Endometrial microvascular endothelial cells (primary cell): ENCODE measurements around the gene NLRP9. TPM values are rescaled to one million over a fixed set of nuclear protein-coding genes. Genes with fewer than 3 reads are reported as not detected.

ENCODE experiments used
- in situ Hi-C: cut with HindIII; loops from 2 replicates; pipeline ENCODE4 v1.10.0; 2017; ENCODE audit warnings: low sequenced_read_pairs, low pct_unique_long_range_greater_than_20kb; ENCODE audit errors: inconsistent ontology term
- total RNA-seq: library from RNA; depleted of rRNA; stranded (reverse); fragments of >200 nt; gene quantifications from one replicate; pipeline ENCODE4 v1.2.3, GENCODE V29; 2015; ENCODE audit errors: inconsistent ontology term

NLRP9 gene
- total RNA-seq, 1 donor from 2014 or later: not detected

- in situ Hi-C loops: no loop called here
Observed at GRCh38 chr19:55690769-55691545, 47.2 kb downstream of the NLRP9 start.

- in situ Hi-C loops: no loop called here
Observed at GRCh38 chr19:55690109-55690768, 48.0 kb downstream of the NLRP9 start.

- in situ Hi-C loops: no loop called here
Observed at GRCh38 chr19:55689411-55690108, 48.6 kb downstream of the NLRP9 start.

GRCh38 chr19:55688422-55689218, 49.6 kb downstream of the NLRP9 start:
- in situ Hi-C loops: no loop called here

GRCh38 chr19:55687281-55688201, 50.7 kb downstream of the NLRP9 start:
- in situ Hi-C loops: no loop called here

GRCh38 chr19:55686311-55687050, 51.7 kb downstream of the NLRP9 start:
- in situ Hi-C loops: no loop called here

GRCh38 chr19:55685776-55686175, 52.4 kb downstream of the NLRP9 start:
- in situ Hi-C loops: no loop called here

GRCh38 chr19:55684946-55685681, 53.1 kb downstream of the NLRP9 start:
- in situ Hi-C loops: no loop called here

GRCh38 chr19:55683449-55684261, 54.5 kb downstream of the NLRP9 start:
- in situ Hi-C loops: no loop called here

- in situ Hi-C loops: no loop called here
Observed at GRCh38 chr19:55681131-55682092, 56.8 kb downstream of the NLRP9 start.

GRCh38 chr19:55680339-55681130, 57.7 kb downstream of the NLRP9 start:
- in situ Hi-C loops: no loop called here

GRCh38 chr19:55679343-55680257, 58.6 kb downstream of the NLRP9 start:
- in situ Hi-C loops: no loop called here

GRCh38 chr19:55678121-55678671, 60.0 kb downstream of the NLRP9 start:
- in situ Hi-C loops: no loop called here
